Activated naive CD4-positive, alpha-beta T cell treated with anti-CD3 and anti-CD28 coated beads, Interleukin-2, amount 50 U/mL, for 24 hours (primary cell): ENCODE data around the gene MOB3A.
"Not testable (repeated sequence)": the region's sequence is repeated elsewhere in the genome, so short reads cannot be mapped to it uniquely, and the experiment has no call there.

Source experiments
- H3K27ac Mint-ChIP-seq: one replicate; pipeline ENCODE4 v1.8.0; 2021; ENCODE audit warnings: mild to moderate bottlenecking, mixed read lengths
- H3K27me3 Mint-ChIP-seq: one replicate; pipeline ENCODE4 v1.8.0; 2021; ENCODE audit warnings: mixed read lengths
- H3K36me3 Mint-ChIP-seq: one replicate; pipeline ENCODE4 v1.8.0; 2021; ENCODE audit warnings: mixed read lengths
- H3K4me1 Mint-ChIP-seq: one replicate; pipeline ENCODE4 v1.8.0; 2021; ENCODE audit warnings: mixed read lengths
- H3K4me3 Mint-ChIP-seq: one replicate; pipeline ENCODE4 v1.8.0; 2021; ENCODE audit warnings: mild to moderate bottlenecking, mixed read lengths
- H3K9me3 Mint-ChIP-seq: one replicate; pipeline ENCODE4 v1.8.0; 2021; ENCODE audit warnings: mixed read lengths

MOB3A gene

GRCh38 chr19:2096034-2096479 is at the start of gene MOB3A:
Gene MOB3A, minus strand, starts transcription at chr19:2096326. Its CDS starts 17,766 bp downstream, at chr19:2078560.
- Mint-ChIP-seq H3K27ac (peak within 1 kb of the TSS; percentile 94), H3K4me1 (peaks cover 37% of the 10 kb centered on the region), H3K27me3 (no peaks in the 10 kb centered on the region), H3K36me3 (peaks cover 1% of the 10 kb centered on the region), H3K9me3 (no peaks in the 10 kb centered on the region), H3K4me3 (peak within 1 kb of the TSS; percentile 93)

GRCh38 chr19:2145831-2146241 is 49.7 kb upstream of the MOB3A start:
- Mint-ChIP-seq H3K36me3 (no peaks in the 10 kb centered on the region), H3K4me1 (peaks cover 45% of the 10 kb centered on the region), H3K4me3 (no peak overlapping the region), H3K9me3 (no peaks in the 10 kb centered on the region), H3K27me3 (no peaks in the 10 kb centered on the region), H3K27ac (no peak overlapping the region)

- no peak overlapping the region for H3K4me3 Mint-ChIP-seq
- no peaks in the 10 kb centered on the region for H3K9me3 Mint-ChIP-seq
- no peaks in the 10 kb centered on the region for H3K27me3 Mint-ChIP-seq
- H3K36me3 Mint-ChIP-seq, result no peaks in the 10 kb centered on the region
- H3K4me1 Mint-ChIP-seq, result peaks cover 37% of the 10 kb centered on the region
- no peak overlapping the region for H3K27ac Mint-ChIP-seq
Observed at GRCh38 chr19:2144190-2144589, 48.1 kb upstream of the MOB3A start.

GRCh38 chr19:2142173-2142829 is 46.2 kb upstream of the MOB3A start:
- H3K27ac Mint-ChIP-seq, result no peak overlapping the region
- H3K36me3 Mint-ChIP-seq, result peaks cover 1% of the 10 kb centered on the region
- peaks cover 29% of the 10 kb centered on the region for H3K4me1 Mint-ChIP-seq
- H3K27me3 Mint-ChIP-seq, result no peaks in the 10 kb centered on the region
- H3K4me3 Mint-ChIP-seq, result no peak overlapping the region
- no peaks in the 10 kb centered on the region for H3K9me3 Mint-ChIP-seq

GRCh38 chr19:2140138-2140569 is 44.0 kb upstream of the MOB3A start:
- Mint-ChIP-seq H3K9me3 (no peaks in the 10 kb centered on the region), H3K4me3 (no peak overlapping the region), H3K36me3 (peaks cover 3% of the 10 kb centered on the region), H3K27ac (no peak overlapping the region), H3K4me1 (peaks cover 16% of the 10 kb centered on the region), H3K27me3 (no peaks in the 10 kb centered on the region)

GRCh38 chr19:2139385-2140137 is 43.4 kb upstream of the MOB3A start:
- Mint-ChIP-seq H3K27me3 (no peaks in the 10 kb centered on the region), H3K9me3 (no peaks in the 10 kb centered on the region), H3K36me3 (peaks cover 3% of the 10 kb centered on the region), H3K4me1 (peaks cover 11% of the 10 kb centered on the region), H3K27ac (no peak overlapping the region), H3K4me3 (no peak overlapping the region)

- Mint-ChIP-seq H3K27me3 (no peaks in the 10 kb centered on the region), H3K36me3 (peaks cover 3% of the 10 kb centered on the region), H3K27ac (no peak overlapping the region), H3K9me3 (no peaks in the 10 kb centered on the region), H3K4me3 (no peak overlapping the region), H3K4me1 (peaks cover 10% of the 10 kb centered on the region)
Observed at GRCh38 chr19:2138061-2138728, 42.1 kb upstream of the MOB3A start.

GRCh38 chr19:2136796-2137195 is 40.7 kb upstream of the MOB3A start:
- Mint-ChIP-seq H3K4me3 (no peak overlapping the region), H3K36me3 (peaks cover 3% of the 10 kb centered on the region), H3K27ac (no peak overlapping the region), H3K27me3 (no peaks in the 10 kb centered on the region), H3K9me3 (no peaks in the 10 kb centered on the region), H3K4me1 (peaks cover 6% of the 10 kb centered on the region)

- Mint-ChIP-seq H3K27ac (no peak overlapping the region), H3K27me3 (no peaks in the 10 kb centered on the region), H3K4me3 (no peak overlapping the region), H3K36me3 (peaks cover 3% of the 10 kb centered on the region), H3K9me3 (no peaks in the 10 kb centered on the region), H3K4me1 (peaks cover 6% of the 10 kb centered on the region)
Observed at GRCh38 chr19:2135474-2136402, 39.6 kb upstream of the MOB3A start.

GRCh38 chr19:2132731-2133490 is 36.8 kb upstream of the MOB3A start:
- Mint-ChIP-seq H3K4me3 (no peak overlapping the region), H3K36me3 (peaks cover 3% of the 10 kb centered on the region), H3K27me3 (no peaks in the 10 kb centered on the region), H3K9me3 (no peaks in the 10 kb centered on the region), H3K4me1 (no peaks in the 10 kb centered on the region), H3K27ac (no peak overlapping the region)

- H3K27ac Mint-ChIP-seq, result no peak overlapping the region
- H3K36me3 Mint-ChIP-seq, result peaks cover 2% of the 10 kb centered on the region
- H3K9me3 Mint-ChIP-seq, result no peaks in the 10 kb centered on the region
- H3K27me3 Mint-ChIP-seq, result no peaks in the 10 kb centered on the region
- no peak overlapping the region for H3K4me3 Mint-ChIP-seq
- H3K4me1 Mint-ChIP-seq, result no peaks in the 10 kb centered on the region
Observed at GRCh38 chr19:2132191-2132590, 36.1 kb upstream of the MOB3A start.

GRCh38 chr19:2131012-2131975 is 35.2 kb upstream of the MOB3A start:
- H3K9me3 Mint-ChIP-seq, H3K27ac Mint-ChIP-seq, H3K27me3 Mint-ChIP-seq, H3K4me3 Mint-ChIP-seq, H3K4me1 Mint-ChIP-seq, H3K36me3 Mint-ChIP-seq: not testable (repeated sequence)

- H3K4me1 Mint-ChIP-seq, result no peaks in the 10 kb centered on the region
- H3K9me3 Mint-ChIP-seq, result no peaks in the 10 kb centered on the region
- H3K36me3 Mint-ChIP-seq, result no peaks in the 10 kb centered on the region
- no peaks in the 10 kb centered on the region for H3K27me3 Mint-ChIP-seq
- H3K27ac Mint-ChIP-seq, result no peak overlapping the region
- no peak overlapping the region for H3K4me3 Mint-ChIP-seq
Observed at GRCh38 chr19:2129892-2130770, 34.0 kb upstream of the MOB3A start.
